ENCODE measurements around the gene TXNDC16.

DNA sequence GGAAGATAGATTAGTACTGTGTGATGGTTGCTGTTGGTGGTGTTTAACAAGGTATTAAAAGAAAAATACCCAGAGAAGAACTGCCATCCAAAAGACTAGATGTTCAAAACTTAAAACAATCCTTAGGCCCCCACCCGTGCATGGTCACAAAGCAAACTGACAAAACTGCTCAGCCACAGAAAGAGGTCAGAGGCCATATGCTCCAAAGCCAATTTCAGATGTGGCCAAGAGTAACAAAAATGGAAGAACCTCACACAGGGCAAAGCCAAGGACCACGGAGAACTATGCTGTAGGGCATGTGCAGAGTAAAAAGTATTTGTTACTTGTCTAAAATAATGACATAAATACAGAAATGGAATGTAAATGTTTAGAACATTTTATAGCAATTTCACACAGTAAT is 5.3 kb downstream of the TXNDC16 start:
- TF ChIP-seq CTCF (IDR thresholded peaks at IDR 0.05; ENCODE audit: low read depth, low read length) (no peak), MAX (IDR thresholded peaks at IDR 0.05; ENCODE audit: low read depth, low read length) (no peak), POLR2A (IDR thresholded peaks at IDR 0.05; ENCODE audit: extremely low read depth, insufficient read length) (no peak)
